ENCODE results near the gene HOXD4. TPM values are rescaled to one million over a fixed set of nuclear protein-coding genes. Genes with fewer than 3 reads are reported as not detected.

HOXD4 gene
- total and polyA plus RNA-seq, 10 of the 15 experiments (the other 5 are each of a cell fraction or from before 2014, with no cell fraction given), result 0.07 TPM; not detected in 9

- Histone ChIP-seq H3K4me2 (ENCODE audit: control insufficient read depth, insufficient read depth) (no peak overlapping the region), H3K27ac (ENCODE audit: control insufficient read depth, insufficient read depth) (no peak overlapping the region), H3K4me3 (no peak overlapping the region), H3K9me3 (replicated peaks; ENCODE audit: control insufficient read depth, insufficient read depth, low read length) (no peaks in the 10 kb centered on the region; the same call in 2 of the 3 replicates), H3K9ac (ENCODE audit: control insufficient read depth, insufficient read depth, low read length) (no peak overlapping the region), H3K27me3 (replicated peaks in 1 of 2; ENCODE audit: control insufficient read depth in 2 of 2, insufficient read depth in 2 of 2, low read length in 1 of 2) (peaks cover 5 to 26% of the 10 kb centered on the region in 2 experiments), H2AFZ (ENCODE audit: control insufficient read depth, low read depth, low read length) (no peak overlapping the region), H3K36me3 (ENCODE audit: control insufficient read depth in 2 of 2, insufficient read depth in 2 of 2, low read length in 1 of 2) (no peaks in the 10 kb centered on the region; a peak in 1 of 4 replicates), H3K4me1 (ENCODE audit: control insufficient read depth, insufficient read depth, low read length) (no peaks in the 10 kb centered on the region), H4K20me1 (ENCODE audit: control insufficient read depth, insufficient read depth) (no peaks in the 10 kb centered on the region), H3K79me2 (ENCODE audit: control insufficient read depth, insufficient read depth, low read length) (no peaks in the 10 kb centered on the region)
- ATAC-seq (no peak), DNase-seq (ENCODE audit: low read depth, low spot score) (no peak), FAIRE-seq (no peak)
- BruUV-seq (replicated peaks), result no TSS peak
- intact Hi-C loops (cut with micrococcal nuclease; ENCODE audit: unreplicated experiment) (no loop called here), in situ Hi-C loops (cut with MboI) (no loop called here)
- POLR2A ChIA-PET, result no interaction called here
- SMC1A ChIA-PET (ENCODE audit: uncharacterized antibody, unreplicated experiment), result no interaction called here
- CTCF ChIA-PET, result no interaction called here
- 57% methylated on average over 56 of the region's 60 CpGs for WGBS (ENCODE audit: insufficient coverage, insufficient replicate concordance, low lambda C conversion rate, missing lambda C conversion rate)
- RAD21 ChIA-PET (ENCODE audit: unreplicated experiment), result no interaction called here
- no peak for TF ChIP-seq TCF3 (IDR thresholded peaks at IDR 0.05; ENCODE audit: borderline replicate concordance, insufficient read depth, low read depth, low read length)
- no peak for TF ChIP-seq ZNF687 (IDR thresholded peaks at IDR 0.05)
- TF ChIP-seq ZSCAN29 (IDR thresholded peaks at IDR 0.05), result no peak
- no peak for TF ChIP-seq EZH2 (IDR thresholded peaks at IDR 0.05; ENCODE audit: borderline replicate concordance, control insufficient read depth, low read depth, low read length)
- TF ChIP-seq PAX5 (IDR thresholded peaks at IDR 0.05; ENCODE audit: borderline replicate concordance, low read depth, low read length), result no peak
- no peak for TF ChIP-seq ZNF274 (IDR thresholded peaks at IDR 0.05; ENCODE audit: insufficient read depth, insufficient read length)
- no peak for TF ChIP-seq EED (IDR thresholded peaks at IDR 0.05; ENCODE audit: low read depth)
- no peak for TF ChIP-seq YBX1 (IDR thresholded peaks at IDR 0.05)
- no peak for TF ChIP-seq ZNF592 (IDR thresholded peaks at IDR 0.05)
- TF ChIP-seq SMARCA5 (IDR thresholded peaks at IDR 0.05), result no peak
- TF ChIP-seq POU2F2 (IDR thresholded peaks at IDR 0.05; ENCODE audit: borderline replicate concordance, low read depth, low read length), result no peak
Observed at GRCh38 chr2:176172007-176172894, 20.9 kb downstream of the HOXD4 start.
